ENCODE data around the gene NR6A1. TPM values are rescaled to one million over a fixed set of nuclear protein-coding genes. Genes with fewer than 3 reads are reported as not detected.

NR6A1 gene
- total RNA-seq, 2 experiments from 2014 or later = 2.1 to 3.1 TPM

DNA sequence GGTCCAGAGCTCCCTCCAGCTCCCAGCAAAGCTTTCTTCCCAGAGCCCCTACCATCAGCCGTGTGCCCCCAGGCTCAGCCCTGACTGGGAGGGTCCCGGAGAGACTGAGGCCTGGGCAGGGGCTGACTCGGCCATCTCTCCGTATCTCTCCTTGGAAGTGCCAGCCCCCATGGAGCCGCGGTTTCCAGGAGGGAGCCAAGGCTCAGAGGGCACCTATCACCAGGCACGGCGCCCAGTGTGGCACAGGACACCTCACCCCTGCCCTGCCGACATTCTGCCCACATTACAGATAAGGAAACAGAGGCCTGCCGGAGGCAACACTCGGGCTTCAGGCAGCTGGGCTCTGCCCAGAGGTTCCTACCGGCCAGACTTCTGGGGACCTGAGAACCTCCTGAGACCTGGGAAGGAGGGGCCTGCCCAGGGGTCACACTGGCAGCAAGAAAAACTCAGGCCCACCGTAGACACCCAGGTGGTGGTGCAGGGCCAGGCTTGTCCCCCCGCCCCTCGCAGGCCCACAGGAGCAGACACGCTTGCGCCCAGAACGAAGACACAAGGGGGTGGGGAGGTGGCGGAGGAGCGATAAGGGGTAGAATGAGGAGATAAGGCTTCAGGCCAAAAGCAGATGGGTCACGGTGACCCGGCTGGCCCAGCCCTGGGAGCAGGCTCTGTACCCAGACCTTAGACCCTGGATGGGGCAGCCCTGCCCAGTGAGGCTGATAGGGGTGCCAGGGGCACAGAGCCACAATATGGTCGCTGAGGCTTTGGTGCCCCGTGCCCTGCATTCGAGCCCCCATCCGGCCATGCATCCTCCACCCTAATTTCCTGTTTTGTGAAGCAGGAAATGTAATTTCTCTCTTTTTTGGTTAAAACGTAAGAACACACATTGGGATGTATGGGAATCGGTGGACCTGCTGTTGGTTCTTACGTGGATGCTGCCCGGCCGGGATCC, 275.7 kb downstream of the NR6A1 start:
- POLR2A ChIA-PET = no interaction called here

DNA sequence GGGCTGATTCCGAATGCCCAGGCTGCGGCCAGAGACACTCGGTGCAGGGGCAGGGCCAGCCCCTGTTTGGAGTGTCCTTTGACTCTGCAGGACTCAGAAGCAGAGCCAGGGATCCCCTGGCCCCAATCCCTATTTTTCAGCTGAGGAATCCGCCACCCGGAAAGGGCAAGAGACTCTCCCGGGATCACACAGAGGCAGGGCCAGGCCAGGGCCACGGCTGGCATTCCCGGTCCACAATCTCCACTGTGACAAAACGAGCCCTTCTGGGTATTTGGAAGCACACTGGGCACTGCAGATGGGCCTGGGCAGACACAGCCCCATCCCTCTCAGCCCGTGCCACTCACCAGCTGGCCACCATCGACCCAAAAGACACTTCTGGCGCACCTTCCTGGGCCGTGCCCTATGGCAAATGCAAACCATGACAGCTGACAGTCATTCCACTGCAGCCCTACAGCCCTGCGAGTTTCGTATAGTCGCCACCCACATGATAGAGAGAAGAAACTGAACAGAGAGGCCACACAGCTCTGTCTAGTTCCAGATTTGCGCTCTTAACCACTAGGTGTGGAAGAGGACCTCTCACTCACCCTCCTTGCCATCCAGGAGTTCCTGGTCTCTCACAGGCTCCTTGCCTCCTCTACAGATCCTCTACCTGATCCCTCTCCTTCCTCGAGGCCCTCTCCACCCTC, 277.2 kb downstream of the NR6A1 start:
- ChIA-PET CTCF (no interaction called here), POLR2A (no interaction called here)

More for the DNA sequence above, 275.7 kb downstream of the NR6A1 start:
- CTCF ChIA-PET = no interaction called here

DNA sequence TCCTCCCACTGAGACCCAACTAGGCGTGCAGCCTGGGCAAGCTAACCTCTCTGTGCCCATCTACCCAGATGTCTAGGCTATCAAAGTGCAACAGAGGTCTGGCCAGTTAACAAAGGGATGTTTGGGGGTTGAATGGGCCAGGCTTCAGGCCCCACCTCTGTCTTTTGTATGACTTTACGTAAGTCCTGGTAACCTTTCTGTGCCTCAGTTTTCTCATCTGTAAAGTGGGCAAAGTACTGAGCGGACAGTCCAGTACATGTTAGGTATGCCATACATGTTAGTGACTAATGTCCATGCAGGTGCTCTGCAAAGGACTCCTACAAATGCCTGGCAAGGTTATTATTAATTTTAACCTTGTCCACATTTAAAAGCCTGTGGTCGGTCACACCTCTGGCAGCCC, 277.9 kb downstream of the NR6A1 start:
- POLR2A ChIA-PET = no interaction called here
- CTCF ChIA-PET = no interaction called here

DNA sequence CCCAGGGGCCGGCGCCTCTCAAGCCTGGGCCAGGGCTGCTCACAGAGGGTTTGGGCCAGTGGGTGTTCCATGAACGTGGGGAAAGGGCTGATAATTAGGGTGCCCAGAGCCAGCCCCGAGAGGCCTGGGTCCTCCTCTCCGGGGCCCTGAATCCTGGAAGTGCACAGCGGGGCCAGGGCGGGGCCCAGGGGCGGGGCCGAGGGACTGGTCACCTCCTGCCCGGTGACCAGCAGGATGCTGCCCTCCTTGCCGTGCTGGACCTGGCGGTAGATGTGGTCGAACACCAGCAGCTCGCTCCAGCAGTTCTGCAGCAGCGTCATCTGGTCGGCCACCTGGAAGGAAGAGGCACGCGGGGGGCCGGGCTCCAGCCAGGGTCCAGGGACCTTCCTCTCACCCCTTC, 278.3 kb downstream of the NR6A1 start:
- CTCF ChIA-PET = no interaction called here
- POLR2A ChIA-PET = no interaction called here

DNA sequence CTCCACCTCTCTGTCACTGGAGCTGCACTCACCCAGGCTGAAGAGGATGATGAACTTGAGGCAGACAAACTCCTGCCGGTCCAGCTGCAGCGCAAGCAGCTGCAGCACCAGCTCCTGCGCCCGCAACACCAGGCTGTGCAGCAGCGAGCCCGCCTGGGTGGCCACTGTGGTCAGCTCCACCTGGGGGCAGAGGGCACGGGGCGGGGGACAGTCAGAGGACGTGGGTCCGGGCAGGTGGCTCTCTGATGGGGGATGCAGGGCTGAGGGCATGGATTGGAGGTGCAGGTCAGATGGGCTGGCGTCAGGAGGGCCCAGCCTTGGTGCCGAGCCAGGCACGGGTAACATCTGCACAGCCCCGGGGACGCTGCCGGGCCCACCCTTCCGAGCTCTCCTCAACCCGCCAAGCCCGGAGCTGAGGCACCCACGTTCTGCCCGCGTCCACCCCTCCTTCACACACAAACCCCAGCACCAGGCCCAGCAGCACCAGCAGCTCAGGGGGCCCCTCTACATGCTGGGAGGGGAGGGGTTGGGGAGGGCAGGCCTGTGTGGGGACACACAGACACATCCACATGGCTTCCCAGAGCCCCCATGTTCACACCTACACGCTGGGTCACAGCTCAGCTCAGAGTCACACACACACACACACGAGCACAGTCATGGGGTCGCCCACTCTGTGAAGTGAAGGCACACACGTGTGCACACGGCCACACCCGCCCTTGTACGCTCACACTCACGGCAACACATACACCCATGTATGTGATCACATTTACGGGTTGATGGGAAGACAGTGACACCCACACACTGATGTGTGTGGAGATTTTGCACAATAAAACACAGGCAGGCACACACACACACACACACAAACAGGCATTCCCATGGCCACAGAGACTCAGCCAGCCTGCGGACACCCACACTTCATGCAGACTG, 279.8 kb downstream of the NR6A1 start:
- POLR2A ChIA-PET = no interaction called here
- CTCF ChIA-PET = no interaction called here

DNA sequence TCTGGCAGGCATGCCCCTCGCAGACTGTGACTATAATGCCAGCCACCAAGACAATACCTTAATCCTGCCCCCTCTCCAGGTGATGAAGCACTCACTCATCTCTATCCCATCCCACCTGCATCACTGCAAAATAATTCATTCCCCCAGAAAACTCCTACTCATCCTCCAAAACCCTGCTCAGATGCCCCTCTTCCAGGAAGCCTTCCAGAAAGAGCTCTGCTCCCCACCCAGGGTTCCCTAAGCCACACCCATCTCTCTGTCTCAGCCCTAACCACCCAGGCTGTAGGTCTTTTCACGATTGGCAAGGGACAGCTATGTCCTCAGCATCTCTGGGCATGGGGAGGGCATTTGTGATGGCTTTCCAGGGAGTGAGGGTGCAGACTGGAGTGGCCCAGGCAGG, 281.1 kb downstream of the NR6A1 start:
- ChIA-PET POLR2A (no interaction called here), CTCF (no interaction called here)

DNA sequence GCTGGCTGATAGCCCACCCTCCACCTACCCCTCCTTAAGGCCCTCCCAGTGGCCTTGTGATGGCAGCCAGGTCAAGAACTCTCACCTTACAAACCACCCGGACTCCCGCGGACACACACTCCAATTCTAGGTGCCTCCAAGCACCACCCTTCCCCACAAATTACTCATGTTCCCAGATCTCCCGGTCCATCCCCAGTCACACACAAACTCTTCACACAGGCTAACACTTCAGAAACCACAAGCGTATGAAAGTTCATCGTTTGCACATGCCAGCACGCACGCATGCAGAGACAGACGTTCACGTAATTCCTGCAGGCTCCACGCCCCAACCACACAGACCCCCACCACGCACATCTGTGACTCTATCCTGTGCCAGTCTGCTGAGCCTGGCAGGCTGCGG, 281.9 kb downstream of the NR6A1 start:
- POLR2A ChIA-PET = no interaction called here

DNA sequence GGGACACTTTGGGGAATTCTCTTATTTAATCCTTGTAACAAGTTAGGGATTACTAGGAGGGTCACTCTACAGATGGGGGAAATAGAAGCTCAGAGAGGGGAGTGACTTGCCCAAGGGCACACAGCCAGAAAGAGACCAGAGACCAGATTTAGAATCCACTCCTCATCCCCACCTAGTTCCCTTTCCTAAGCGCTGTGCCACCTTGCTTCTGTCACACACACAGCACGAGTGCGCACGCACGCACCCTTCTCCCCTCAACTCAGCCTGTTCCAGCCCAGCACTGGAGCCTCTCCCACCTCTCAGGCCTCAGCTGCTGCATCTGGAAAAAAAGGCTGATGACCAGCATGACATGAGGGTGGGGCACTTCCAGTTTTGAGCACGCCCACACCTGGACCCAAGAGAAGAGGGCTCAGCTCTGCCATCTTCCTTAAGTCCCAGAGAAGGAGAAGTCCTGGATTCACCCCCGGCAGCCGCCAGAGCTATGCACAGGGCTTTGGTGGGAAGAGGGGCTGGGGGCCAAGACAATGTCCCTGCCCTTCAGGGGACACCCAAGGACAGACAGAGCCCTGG, 282.4 kb downstream of the NR6A1 start:
- POLR2A ChIA-PET = no interaction called here
- CTCF ChIA-PET = interaction anchor here (0.5 kb wide), 1 partner anchor 97 kb away, joined by 3 read pairs; no protein-coding TSS in a partner anchor

More for the DNA sequence above, 281.9 kb downstream of the NR6A1 start:
- CTCF ChIA-PET = interaction anchor here (0.5 kb wide), 1 partner anchor 96 kb away, joined by 3 read pairs; no protein-coding TSS in a partner anchor

DNA sequence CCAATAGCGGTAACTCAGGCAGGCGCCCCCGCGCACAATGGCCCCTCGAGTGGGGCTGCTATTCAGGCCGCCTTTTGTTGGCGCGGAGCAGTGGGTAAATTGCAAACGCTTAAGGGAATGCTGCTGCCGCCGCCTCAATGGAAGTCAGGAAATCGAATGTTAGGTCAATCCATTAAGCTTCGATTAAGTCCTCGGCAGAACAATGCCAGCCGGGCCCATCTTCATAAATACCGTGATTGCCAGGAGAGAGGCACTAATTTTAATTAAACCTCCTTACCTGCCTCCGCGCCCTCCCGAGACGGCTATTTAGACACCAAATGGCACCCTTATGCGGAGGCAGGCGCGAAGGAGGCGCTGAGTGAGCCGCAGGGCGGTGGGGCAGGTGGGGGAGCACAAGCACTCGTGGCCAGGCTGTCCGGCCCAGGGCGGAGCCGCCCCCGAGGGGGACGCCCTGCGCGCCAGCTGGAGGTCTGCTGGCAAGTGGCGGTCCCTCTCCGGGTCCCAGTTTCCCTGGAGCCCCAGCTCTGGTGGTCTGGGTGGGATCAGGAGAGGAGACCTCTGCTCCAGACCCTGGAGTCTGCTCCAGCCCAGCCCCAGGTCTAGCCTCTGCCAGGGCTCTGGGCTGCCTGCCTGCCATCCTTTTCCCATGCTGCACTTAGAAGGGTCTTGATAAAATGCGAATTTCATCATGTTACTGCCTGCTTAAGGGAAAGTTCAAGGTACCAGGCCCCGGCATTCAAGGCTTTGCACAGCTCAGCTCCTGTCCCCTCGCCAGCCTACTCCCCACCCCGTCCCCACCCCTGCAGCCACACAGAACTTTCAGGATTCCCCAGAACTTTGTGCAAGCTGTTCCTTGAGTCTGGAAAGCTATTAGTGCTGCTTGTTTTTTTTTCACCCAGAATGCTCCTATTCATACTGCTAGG, 283.6 kb downstream of the NR6A1 start:
- ChIA-PET POLR2A (no interaction called here), CTCF (interaction anchor here (0.5 kb wide), 1 partner anchor 215 kb away, joined by 4 read pairs; no protein-coding TSS in a partner anchor)

DNA sequence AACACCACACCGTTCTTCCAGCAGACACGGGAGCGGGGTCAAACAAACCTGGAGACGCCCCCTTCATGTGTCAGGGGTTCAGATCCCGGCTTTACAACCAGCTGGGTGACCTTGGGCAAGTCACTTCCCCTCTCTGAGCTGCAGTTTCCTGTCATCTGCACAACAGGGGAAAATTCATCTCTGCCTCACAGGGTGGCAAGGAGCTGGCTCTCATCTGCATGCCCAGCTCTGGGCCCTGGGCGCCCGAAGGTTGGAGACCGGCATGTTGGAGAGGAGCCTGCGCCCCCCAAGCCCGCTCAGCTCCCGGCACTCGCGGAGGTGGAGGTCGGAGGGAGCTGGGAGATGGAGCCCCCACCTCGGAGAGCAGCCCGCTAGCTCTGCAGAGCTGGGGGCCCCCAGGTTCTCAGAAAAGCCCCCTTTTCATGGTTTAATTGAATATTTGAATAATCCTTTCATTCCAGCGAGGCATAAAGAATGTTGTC, 284.3 kb downstream of the NR6A1 start:
- POLR2A ChIA-PET = no interaction called here
- CTCF ChIA-PET = interaction anchor here (0.5 kb wide), 1 partner anchor 216 kb away, joined by 4 read pairs; no protein-coding TSS in a partner anchor

DNA sequence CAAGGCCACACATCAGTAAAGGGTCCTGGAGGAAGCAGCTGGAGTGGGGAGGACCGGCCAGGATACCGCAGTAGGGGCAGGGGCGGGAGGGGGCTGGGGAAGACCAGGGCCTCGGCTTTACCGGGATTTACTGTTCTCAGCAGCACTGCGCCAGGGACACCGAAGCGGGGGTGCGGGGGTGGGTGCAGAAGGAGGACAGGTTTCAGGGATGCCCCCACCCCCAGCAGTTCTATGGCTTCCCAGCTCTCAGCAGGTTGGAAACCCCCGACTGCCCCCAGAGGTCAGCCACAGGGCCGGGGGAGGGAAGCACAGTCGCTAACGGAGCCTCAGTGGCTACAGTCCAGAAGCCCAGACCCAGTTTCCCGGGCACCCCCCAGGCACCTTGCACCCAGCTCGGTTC, 285.2 kb downstream of the NR6A1 start:
- ChIA-PET CTCF (no interaction called here), POLR2A (no interaction called here)

DNA sequence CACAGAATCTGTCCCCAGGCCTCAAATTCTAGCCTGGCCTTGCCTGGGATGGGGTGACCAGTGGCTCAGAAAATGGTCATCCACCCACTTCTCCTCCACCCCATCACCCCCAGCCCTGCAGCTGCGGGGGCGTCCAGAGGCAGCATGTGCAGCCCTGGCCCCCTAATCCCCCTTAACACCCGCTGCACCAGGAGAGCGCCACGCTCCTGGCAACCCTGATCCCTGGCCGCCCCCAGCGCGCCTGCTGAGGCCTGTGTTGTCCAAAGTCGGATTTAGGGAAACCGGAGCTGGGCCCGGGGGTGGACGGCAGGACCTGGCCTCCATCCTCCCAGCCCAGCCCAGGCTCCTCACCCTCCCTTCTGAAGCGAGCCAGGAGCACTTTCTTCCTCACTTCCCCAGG, 285.9 kb downstream of the NR6A1 start:
- ChIA-PET CTCF (no interaction called here), POLR2A (no interaction called here)

DNA sequence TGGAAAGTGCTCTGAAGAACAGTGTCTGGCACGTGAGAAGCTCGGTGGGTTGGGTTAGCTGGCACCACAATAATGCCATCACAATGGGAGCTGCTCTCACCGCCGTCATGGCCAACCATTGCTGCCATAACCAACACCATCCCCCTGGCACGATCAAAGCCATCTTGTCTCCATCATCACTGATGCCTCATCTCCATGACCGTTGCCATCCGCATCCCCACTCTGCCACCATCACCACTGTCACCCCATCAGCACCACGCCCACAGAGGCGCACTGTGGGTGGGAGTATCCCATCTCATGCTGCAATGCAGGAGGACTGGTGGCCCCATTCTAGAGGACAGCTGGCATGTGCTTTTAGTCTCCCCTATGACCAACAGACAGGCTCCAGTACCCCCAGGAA, 287.6 kb downstream of the NR6A1 start:
- POLR2A ChIA-PET = no interaction called here

DNA sequence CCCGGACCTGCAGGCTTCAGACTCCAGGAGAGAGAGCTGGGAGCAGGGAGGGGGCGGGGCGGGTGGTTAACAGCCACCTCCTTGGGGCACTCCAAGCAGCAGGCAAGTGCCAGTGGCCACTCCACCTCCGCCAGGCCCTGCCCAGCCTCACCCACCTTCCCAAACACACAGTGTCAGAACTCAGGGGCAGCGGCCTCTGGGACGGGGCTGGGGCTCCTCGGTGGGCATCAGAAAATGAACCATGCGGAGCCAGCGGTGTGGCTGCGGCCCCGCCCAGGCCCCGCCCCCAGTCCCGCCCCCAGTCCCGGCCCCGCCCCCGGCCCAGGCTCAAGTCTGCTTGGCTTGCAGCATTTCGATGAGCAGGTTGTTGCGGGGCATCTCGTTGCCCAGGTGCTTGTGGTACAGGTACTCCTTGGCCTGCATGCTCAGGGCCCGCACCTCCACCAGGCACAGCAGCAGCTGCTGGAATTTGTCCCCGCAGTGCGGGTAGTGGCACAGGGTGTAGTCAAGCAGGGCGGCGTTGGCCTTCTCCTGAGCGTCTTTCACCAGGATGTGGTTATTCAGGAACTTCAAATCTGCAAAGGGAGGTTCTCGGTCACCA, 288.6 kb downstream of the NR6A1 start:
- ChIA-PET CTCF (no interaction called here), POLR2A (no interaction called here)

More for the DNA sequence above, 287.6 kb downstream of the NR6A1 start:
- CTCF ChIA-PET = no interaction called here

DNA sequence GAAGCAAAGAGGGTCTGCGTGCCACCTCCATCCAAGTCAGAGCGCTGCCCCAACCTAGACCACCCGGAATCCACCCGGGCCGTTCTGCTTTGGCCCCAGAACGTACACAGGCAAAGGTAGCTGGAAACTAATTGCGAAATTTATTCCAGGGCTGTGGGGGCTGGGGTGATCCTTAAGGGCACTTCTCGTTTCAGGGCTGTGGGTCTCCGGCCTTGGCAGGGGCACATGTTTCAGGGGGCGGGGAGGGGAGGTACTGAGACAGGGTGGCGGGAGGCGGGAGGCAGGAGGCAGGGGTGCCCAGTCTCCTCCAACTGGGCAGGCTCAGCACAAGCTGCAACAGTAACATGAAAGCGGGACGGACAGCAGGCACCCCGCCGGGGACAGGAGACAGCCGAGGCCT, 290.0 kb downstream of the NR6A1 start:
- ChIA-PET CTCF (no interaction called here), POLR2A (no interaction called here)

DNA sequence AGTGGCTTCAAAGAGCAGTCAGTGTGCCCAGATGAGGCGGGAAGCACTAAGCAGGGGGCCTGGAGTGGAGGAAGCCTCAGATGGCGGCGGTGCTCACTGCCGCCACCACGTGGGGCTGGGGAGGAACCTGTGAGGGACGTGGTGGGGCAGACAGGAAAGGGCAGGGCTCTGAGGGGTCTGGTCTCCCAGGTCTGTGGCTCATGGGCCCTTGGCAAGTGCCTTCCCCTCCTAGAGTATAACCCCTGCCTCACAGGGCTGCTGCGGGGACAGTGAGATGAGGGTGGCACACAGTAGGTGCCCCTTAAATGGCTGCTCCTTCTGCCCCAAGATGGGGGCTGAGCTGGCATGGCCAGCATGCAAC, 290.5 kb downstream of the NR6A1 start:
- POLR2A ChIA-PET = no interaction called here
- CTCF ChIA-PET = no interaction called here

DNA sequence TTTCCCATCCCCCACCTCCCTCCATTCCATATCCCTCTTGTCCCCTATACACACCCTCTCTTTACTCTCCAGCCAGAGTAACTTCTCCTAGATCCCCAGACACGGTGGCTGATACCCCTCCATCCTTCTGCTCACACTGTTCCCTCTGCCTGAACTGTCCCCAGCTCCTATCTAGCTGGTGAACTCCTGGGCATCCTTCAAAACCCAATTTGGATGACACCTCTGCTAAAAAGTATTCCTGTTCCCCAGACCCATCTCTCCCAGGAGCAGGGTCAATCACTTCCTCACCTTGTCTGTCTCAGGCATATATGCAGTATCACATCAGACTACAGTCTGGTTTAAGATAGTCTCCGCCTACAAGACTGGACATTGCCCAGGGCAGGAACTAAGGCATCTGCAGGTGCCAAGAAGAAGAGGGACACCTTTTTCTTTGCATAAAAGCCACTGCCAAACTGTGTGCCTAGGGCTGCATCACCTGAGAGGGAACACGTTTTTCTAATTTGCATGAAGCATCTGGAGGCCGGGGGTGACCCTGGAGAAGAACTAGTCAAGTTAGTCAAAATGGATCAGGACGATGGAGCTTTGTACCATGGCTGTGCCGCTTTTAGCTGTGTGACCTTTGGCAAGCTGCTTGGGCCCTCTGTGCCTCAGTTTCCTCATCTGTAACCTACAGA, 291.0 kb downstream of the NR6A1 start:
- ChIA-PET CTCF (no interaction called here), POLR2A (no interaction called here)

DNA sequence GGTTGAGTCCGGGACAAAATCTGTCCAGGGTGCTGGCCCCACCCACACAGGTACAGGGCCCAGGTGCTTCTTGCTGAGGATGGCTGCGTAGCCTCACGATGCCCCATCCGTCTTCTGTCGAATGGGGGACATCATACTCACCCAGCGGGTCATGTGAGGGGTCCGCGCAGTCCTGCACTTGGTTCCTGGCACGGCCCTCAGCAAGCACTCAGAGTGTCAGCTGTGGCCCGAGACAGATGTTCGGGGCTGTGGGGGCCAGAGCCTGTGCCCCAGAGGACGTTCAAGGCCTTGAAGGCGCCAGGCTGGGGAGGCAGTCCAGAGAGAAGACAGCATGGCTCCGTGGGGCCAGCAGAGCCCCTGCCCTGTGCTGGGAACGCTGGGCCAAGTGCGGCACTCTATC, 291.7 kb downstream of the NR6A1 start:
- CTCF ChIA-PET = no interaction called here
- POLR2A ChIA-PET = no interaction called here
